A549 (cell line): ENCODE measurements around the gene TEX101. TPM values are rescaled to one million over a fixed set of nuclear protein-coding genes. Genes with fewer than 3 reads are reported as not detected.

ENCODE experiments used
- ATAC-seq, 2 experiments: fragments of 200-7000 bp in 1 of 2; fragments of >200 bp in 1 of 2; cut with Nextera tagmentation in 1 of 2; cut with Tn5 transposase in 1 of 2; 3 replicates each; pipeline versions ENCODE4 v1.8.0 to v1.9.1; 2018 to 2020; ENCODE audit warnings: mild to moderate bottlenecking in 1 of 2, moderate library complexity in 1 of 2
- CTCF ChIA-PET: fragments of 300-600 bp; sonication (Branson Sonifier 250); formaldehyde crosslinking; extraction: SDS; loops from one replicate; lab custom pipeline; 2021; ENCODE audit warnings: antibody characterized with exemption, inconsistent platforms; lab: Yijun Ruan, JAX
- POLR2A ChIA-PET: fragments of 350-600 bp; formaldehyde crosslinking; extraction: SDS; loops from one replicate; lab custom pipeline; 2021; ENCODE audit warnings: antibody characterized with exemption, inconsistent platforms; lab: Yijun Ruan, JAX
- DNase-seq, 2 experiments: peaks; one replicate each; pipeline versions ENCODE4 v3.0.0 to v3.0.0-alpha.2; 2011 to 2016; ENCODE audit warnings: low read depth in 1 of 2, low spot score in 1 of 2
- FAIRE-seq: peaks from 2 replicates; lab custom pipeline; 2011; peaks lifted over from hg19 to GRCh38; lab: Jason Lieb, UNC
- H3K27ac ChIP-seq, 2 experiments: fragments of >200 bp; sonication (Bioruptor Twin); formaldehyde crosslinking; 3 replicates each; pipeline ENCODE4 v1.5.1; 2016 to 2017
- H3K4me1 ChIP-seq: fragments of >200 bp; sonication (Bioruptor Twin); formaldehyde crosslinking; 3 replicates; pipeline ENCODE4 v1.6.1; 2016
- H3K4me2 ChIP-seq: fragments of >200 bp; sonication (Bioruptor Twin); formaldehyde crosslinking; 3 replicates; pipeline ENCODE4 v1.6.1; 2016
- H3K4me3 ChIP-seq: fragments of >200 bp; sonication (Bioruptor Twin); formaldehyde crosslinking; 3 replicates; pipeline ENCODE4 v1.5.1; 2016
- H3K9me3 ChIP-seq: fragments of >200 bp; sonication (Bioruptor Twin); formaldehyde crosslinking; 3 replicates; pipeline ENCODE4 v1.6.1; 2016
- CEBPB ChIP-seq, 2 experiments: fragments of >200 bp in 1 of 2; sonication (Bioruptor Twin) in 1 of 2; formaldehyde crosslinking in 1 of 2; IDR thresholded peaks; 2 replicates each; pipeline ENCODE4 v1.6.1; 2012 to 2016
- FOSB ChIP-seq: fragments of 250-450 bp; sonication (Bioruptor Pico); IDR thresholded peaks from 2 replicates; pipeline ENCODE4 v1.5.0; 2020; ENCODE audit warnings: mild to moderate bottlenecking, moderate library complexity
- GATA3 ChIP-seq: IDR thresholded peaks from 2 replicates; pipeline ENCODE4 v1.6.1; 2012; ENCODE audit warnings: borderline replicate concordance
- HOXB13 ChIP-seq: fragments of 250-450 bp; sonication (Bioruptor Pico); IDR thresholded peaks from 2 replicates; pipeline ENCODE4 v1.5.0; 2020; ENCODE audit warnings: low read depth, mild to moderate bottlenecking, moderate library complexity
- JUN ChIP-seq, 2 experiments: fragments of >200 bp; sonication (Bioruptor Twin); formaldehyde crosslinking; IDR thresholded peaks; 2 replicates in 1 of 2; 3 replicates in 1 of 2; pipeline ENCODE4 v1.6.1; 2016 to 2017
- JUNB ChIP-seq: fragments of >200 bp; sonication (Bioruptor Twin); formaldehyde crosslinking; IDR thresholded peaks from 2 replicates; pipeline ENCODE4 v1.6.1; 2016
- KDM1A ChIP-seq: fragments of 200-600 bp; sonication (generic); IDR thresholded peaks from 2 replicates; pipeline ENCODE4 v1.6.1; 2016; ENCODE audit warnings: low read depth, mild to moderate bottlenecking
- KDM5A ChIP-seq: fragments of 200-600 bp; sonication (generic); IDR thresholded peaks from 2 replicates; pipeline ENCODE4 v1.6.1; 2016; ENCODE audit warnings: antibody characterized with exemption, mild to moderate bottlenecking
- MYC ChIP-seq: IDR thresholded peaks from 2 replicates; pipeline ENCODE4 v1.6.1; 2012; ENCODE audit warnings: mild to moderate bottlenecking, inconsistent platforms, low read length, improper control_type of control experiment, borderline replicate concordance
- RAD21 ChIP-seq, 2 experiments: fragments of >200 bp in 1 of 2; sonication (Bioruptor Twin) in 1 of 2; formaldehyde crosslinking in 1 of 2; IDR thresholded peaks in 1 of 2; conservative IDR thresholded peaks in 1 of 2; 2 replicates in 1 of 2; 3 replicates in 1 of 2; pipeline ENCODE4 v1.6.1; 2012 to 2018; ENCODE audit warnings: inconsistent platforms in 1 of 2
- RCOR1 ChIP-seq: fragments of 150-350 bp; IDR thresholded peaks from 2 replicates; pipeline ENCODE4 v1.6.1; 2014; ENCODE audit warnings: antibody characterized with exemption, low read length, low read depth
- REST ChIP-seq: fragments of 200-600 bp; sonication (generic); IDR thresholded peaks from 2 replicates; pipeline ENCODE4 v1.6.1; 2016; ENCODE audit warnings: antibody characterized with exemption, mild to moderate bottlenecking, moderate library complexity
- WGBS: methylation state at CpG from one replicate; pipeline ENCODE4 v1.1.6; 2017; ENCODE audit errors: missing lambda C conversion rate; 5-methylcytosine and 5-hydroxymethylcytosine counted together
- polyA plus RNA-seq, 4 experiments: library from polyadenylated mRNA; depleted of rRNA in 3 of 4; stranded (reverse); fragments of >200 nt; fragmentation: RNase III in 1 of 4; extraction: RNeasy Plus Mini Kit Qiagen cat#74134 plus additional on column Dnase treatment in 1 of 4; gene quantifications; 2 replicates in 3 of 4; 3 replicates in 1 of 4; pipeline ENCODE4 v1.2.3, GENCODE V29; 2011 to 2017
- TF ChIP-seq, protein P1 (sequence below): fragments of >200 bp; sonication (Bioruptor Twin); formaldehyde crosslinking; IDR thresholded peaks from 3 replicates; pipeline ENCODE4 v1.5.1; 2016
- TF ChIP-seq, protein P2 (sequence below): IDR thresholded peaks from 2 replicates; pipeline ENCODE4 v1.6.1; 2012; ENCODE audit warnings: low read depth, borderline replicate concordance
- TF ChIP-seq, protein P3 (sequence below): IDR thresholded peaks from 2 replicates; pipeline ENCODE4 v1.6.1; 2012

TEX101 gene
- polyA plus RNA-seq, 2 of the 4 experiments (the other 2 are of a cell fraction), result not detected

DNA sequence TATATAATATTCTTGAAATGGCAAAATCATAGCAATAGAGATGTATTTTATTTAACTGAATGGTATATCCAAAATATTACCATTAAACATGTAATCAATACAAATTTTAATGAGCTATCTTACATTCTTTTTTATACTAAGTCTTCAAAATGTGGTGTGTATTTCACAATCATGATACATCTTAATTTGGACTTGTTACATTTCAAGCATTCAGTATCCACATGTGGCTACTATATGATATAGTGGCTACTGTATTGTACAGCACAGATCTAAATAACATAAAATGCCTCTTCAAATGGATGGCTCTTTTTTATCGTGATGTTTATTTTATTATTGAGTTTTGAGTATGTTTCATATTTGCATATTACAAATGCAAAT, 8.0 kb downstream of the TEX101 start:
- CTCF ChIA-PET, result interaction anchor here (1.5 to 11.1 kb wide), 3 partner anchors 19 to 97 kb away, joined by 4 to 71 read pairs (median 6); no protein-coding TSS in a partner anchor
- H3K4me1 ChIP-seq, result no peaks in the 10 kb centered on the region
- WGBS, result 60% methylated on average over 1 of the region's 1 CpG
- ATAC-seq (no peak), DNase-seq (no peak), FAIRE-seq (peak; percentile 76)
- no peak overlapping the region for H3K4me2 ChIP-seq
- POLR2A ChIA-PET, result no interaction called here
- TF ChIP-seq, protein P1, sequence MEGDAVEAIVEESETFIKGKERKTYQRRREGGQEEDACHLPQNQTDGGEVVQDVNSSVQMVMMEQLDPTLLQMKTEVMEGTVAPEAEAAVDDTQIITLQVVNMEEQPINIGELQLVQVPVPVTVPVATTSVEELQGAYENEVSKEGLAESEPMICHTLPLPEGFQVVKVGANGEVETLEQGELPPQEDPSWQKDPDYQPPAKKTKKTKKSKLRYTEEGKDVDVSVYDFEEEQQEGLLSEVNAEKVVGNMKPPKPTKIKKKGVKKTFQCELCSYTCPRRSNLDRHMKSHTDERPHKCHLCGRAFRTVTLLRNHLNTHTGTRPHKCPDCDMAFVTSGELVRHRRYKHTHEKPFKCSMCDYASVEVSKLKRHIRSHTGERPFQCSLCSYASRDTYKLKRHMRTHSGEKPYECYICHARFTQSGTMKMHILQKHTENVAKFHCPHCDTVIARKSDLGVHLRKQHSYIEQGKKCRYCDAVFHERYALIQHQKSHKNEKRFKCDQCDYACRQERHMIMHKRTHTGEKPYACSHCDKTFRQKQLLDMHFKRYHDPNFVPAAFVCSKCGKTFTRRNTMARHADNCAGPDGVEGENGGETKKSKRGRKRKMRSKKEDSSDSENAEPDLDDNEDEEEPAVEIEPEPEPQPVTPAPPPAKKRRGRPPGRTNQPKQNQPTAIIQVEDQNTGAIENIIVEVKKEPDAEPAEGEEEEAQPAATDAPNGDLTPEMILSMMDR, result no peak
- TF ChIP-seq RAD21 (conservative IDR thresholded peaks at IDR 0.05 in 1 of 2, IDR thresholded peaks at IDR 0.05 in 1 of 2) (no peak), CEBPB (IDR thresholded peaks at IDR 0.05) (no peak), FOSB (CRISPR knock-in tag) (no peak)
- H3K27ac ChIP-seq, result no peak overlapping the region
- no peak overlapping the region for H3K4me3 ChIP-seq
- H3K9me3 ChIP-seq, result no peaks in the 10 kb centered on the region

- no peak overlapping the region for H3K4me2 ChIP-seq
- CTCF ChIA-PET, result interaction anchor here (1.8 to 11.1 kb wide), 4 partner anchors 9 to 96 kb away, joined by 5 to 71 read pairs (median 10); no protein-coding TSS in a partner anchor
These were observed 9.1 kb downstream of the TEX101 start for GRCh38 chr19:43423779-43424178.

More at GRCh38 chr19:43423779-43424178, 9.1 kb downstream of the TEX101 start:
- WGBS, result 76% methylated on average over 5 of the region's 5 CpGs
- DNase-seq (no peak), ATAC-seq (no peak), FAIRE-seq (no peak)
- POLR2A ChIA-PET, result no interaction called here
- no peaks in the 10 kb centered on the region for H3K9me3 ChIP-seq
- no peaks in the 10 kb centered on the region for H3K4me1 ChIP-seq
- no peak overlapping the region for H3K27ac ChIP-seq
- H3K4me3 ChIP-seq, result no peak overlapping the region
- TF ChIP-seq KDM1A (no peak), MYC (no peak), RCOR1 (no peak), RAD21 (conservative IDR thresholded peaks at IDR 0.05 in 1 of 2, IDR thresholded peaks at IDR 0.05 in 1 of 2) (no peak), KDM5A (no peak), GATA3 (no peak), HOXB13 (CRISPR knock-in tag) (no peak), JUN (IDR thresholded peaks at IDR 0.05) (no peak), JUNB (no peak), REST (no peak)
- TF ChIP-seq, protein P2, sequence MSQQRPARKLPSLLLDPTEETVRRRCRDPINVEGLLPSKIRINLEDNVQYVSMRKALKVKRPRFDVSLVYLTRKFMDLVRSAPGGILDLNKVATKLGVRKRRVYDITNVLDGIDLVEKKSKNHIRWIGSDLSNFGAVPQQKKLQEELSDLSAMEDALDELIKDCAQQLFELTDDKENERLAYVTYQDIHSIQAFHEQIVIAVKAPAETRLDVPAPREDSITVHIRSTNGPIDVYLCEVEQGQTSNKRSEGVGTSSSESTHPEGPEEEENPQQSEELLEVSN, result no peak
- TF ChIP-seq, protein P3, sequence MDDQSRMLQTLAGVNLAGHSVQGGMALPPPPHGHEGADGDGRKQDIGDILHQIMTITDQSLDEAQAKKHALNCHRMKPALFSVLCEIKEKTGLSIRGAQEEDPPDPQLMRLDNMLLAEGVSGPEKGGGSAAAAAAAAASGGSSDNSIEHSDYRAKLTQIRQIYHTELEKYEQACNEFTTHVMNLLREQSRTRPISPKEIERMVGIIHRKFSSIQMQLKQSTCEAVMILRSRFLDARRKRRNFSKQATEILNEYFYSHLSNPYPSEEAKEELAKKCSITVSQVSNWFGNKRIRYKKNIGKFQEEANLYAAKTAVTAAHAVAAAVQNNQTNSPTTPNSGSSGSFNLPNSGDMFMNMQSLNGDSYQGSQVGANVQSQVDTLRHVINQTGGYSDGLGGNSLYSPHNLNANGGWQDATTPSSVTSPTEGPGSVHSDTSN, result no peak
- TF ChIP-seq, protein P1, result no peak
